Measurements from ENCODE around the gene UCKL1. TPM values are rescaled to one million over a fixed set of nuclear protein-coding genes. Genes with fewer than 3 reads are reported as not detected.

The UCKL1 gene
- total RNA-seq, 4 donors from 2014 or later = 32.3 to 80.1 (median 52.5) TPM

- no peaks in the 10 kb centered on the region for H3K27me3 ChIP-seq
- TF ChIP-seq EP300 (IDR thresholded peaks at IDR 0.05) (no peak), POLR2AphosphoS5 (IDR thresholded peaks at IDR 0.05) (no peak), POLR2A (IDR thresholded peaks at IDR 0.05) (no peak), CTCF (IDR thresholded peaks at IDR 0.05) (no peak)
- peaks cover 70% of the 10 kb centered on the region for H3K36me3 ChIP-seq
- WGBS = 92% methylated on average over 7 of the region's 9 CpGs
- no peaks in the 10 kb centered on the region for H3K4me1 ChIP-seq
- H3K4me3 ChIP-seq = no peak overlapping the region
- DNase-seq (ENCODE audit: low spot score in 2 of 2) = no peak
- H3K9me3 ChIP-seq = no peaks in the 10 kb centered on the region
- H3K27ac ChIP-seq = no peak overlapping the region
These were observed 20.8 kb downstream of the UCKL1 start for GRCh38 chr20:63935447-63935846.

GRCh38 chr20:63934271-63935068 lies 21.7 kb downstream of the UCKL1 start:
- 85% methylated on average over 34 of the region's 37 CpGs for WGBS
- no peak for DNase-seq (ENCODE audit: low spot score in 2 of 2)

GRCh38 chr20:63933646-63934045 lies 22.6 kb downstream of the UCKL1 start:
- Histone ChIP-seq H3K36me3 (peaks cover 72% of the 10 kb centered on the region), H3K27me3 (no peaks in the 10 kb centered on the region), H3K9me3 (no peaks in the 10 kb centered on the region), H3K4me1 (no peaks in the 10 kb centered on the region), H3K27ac (no peak overlapping the region), H3K4me3 (no peak overlapping the region)
- no peak for DNase-seq (ENCODE audit: low spot score in 2 of 2)
- WGBS = 90% methylated on average over 5 of the region's 5 CpGs
- TF ChIP-seq POLR2AphosphoS5 (IDR thresholded peaks at IDR 0.05) (no peak), CTCF (IDR thresholded peaks at IDR 0.05) (no peak), EP300 (IDR thresholded peaks at IDR 0.05) (no peak), POLR2A (IDR thresholded peaks at IDR 0.05) (no peak)

More at GRCh38 chr20:63934271-63935068, 21.7 kb downstream of the UCKL1 start:
- no peak overlapping the region for H3K27ac ChIP-seq
- H3K27me3 ChIP-seq = no peaks in the 10 kb centered on the region
- H3K4me1 ChIP-seq = no peaks in the 10 kb centered on the region
- no peaks in the 10 kb centered on the region for H3K9me3 ChIP-seq
- TF ChIP-seq POLR2A (IDR thresholded peaks at IDR 0.05) (no peak), CTCF (IDR thresholded peaks at IDR 0.05) (no peak), EP300 (IDR thresholded peaks at IDR 0.05) (no peak), POLR2AphosphoS5 (IDR thresholded peaks at IDR 0.05) (no peak)
- H3K4me3 ChIP-seq = no peak overlapping the region
- H3K36me3 ChIP-seq = peaks cover 72% of the 10 kb centered on the region

GRCh38 chr20:63932606-63933160 lies 23.5 kb downstream of the UCKL1 start:
- H3K27me3 ChIP-seq = no peaks in the 10 kb centered on the region
- H3K27ac ChIP-seq = no peak overlapping the region
- peaks cover 76% of the 10 kb centered on the region for H3K36me3 ChIP-seq
- H3K9me3 ChIP-seq = no peaks in the 10 kb centered on the region
- no peak overlapping the region for H3K4me3 ChIP-seq
- no peaks in the 10 kb centered on the region for H3K4me1 ChIP-seq
- no peak for DNase-seq (ENCODE audit: low spot score in 2 of 2)
- TF ChIP-seq EP300 (IDR thresholded peaks at IDR 0.05) = no peak
- TF ChIP-seq POLR2AphosphoS5 (IDR thresholded peaks at IDR 0.05) = no peak
- TF ChIP-seq POLR2A (IDR thresholded peaks at IDR 0.05) = no peak
- TF ChIP-seq CTCF (IDR thresholded peaks at IDR 0.05) = no peak
- 95% methylated on average over 4 of the region's 17 CpGs for WGBS

- WGBS = 93% methylated on average over 18 of the region's 19 CpGs
- DNase-seq (ENCODE audit: low spot score in 2 of 2) = no peak
- no peak overlapping the region for H3K4me3 ChIP-seq
- H3K4me1 ChIP-seq = no peaks in the 10 kb centered on the region
- no peak overlapping the region for H3K27ac ChIP-seq
- no peaks in the 10 kb centered on the region for H3K27me3 ChIP-seq
- no peaks in the 10 kb centered on the region for H3K9me3 ChIP-seq
- TF ChIP-seq CTCF (IDR thresholded peaks at IDR 0.05) (no peak), POLR2A (IDR thresholded peaks at IDR 0.05) (no peak), POLR2AphosphoS5 (IDR thresholded peaks at IDR 0.05) (no peak), EP300 (IDR thresholded peaks at IDR 0.05) (no peak)
- H3K36me3 ChIP-seq = peaks cover 82% of the 10 kb centered on the region
These were observed 24.5 kb downstream of the UCKL1 start for GRCh38 chr20:63931735-63932134.
